PC-3 (cell line): ENCODE measurements around the gene FMNL2.

ENCODE experiments used
- CTCF ChIP-seq: fragments of 300-600 bp; sonication (generic); conservative IDR thresholded peaks from 2 replicates; pipeline ENCODE4 v1.5.1; 2017; ENCODE audit warnings: antibody characterized with exemption, low read depth, mild to moderate bottlenecking, low read length
- EZH2 ChIP-seq: fragments of 300-600 bp; sonication (generic); IDR thresholded peaks from one replicate; pipeline ENCODE4 v1.6.1; 2017; ENCODE audit warnings: antibody characterized with exemption, mild to moderate bottlenecking, low read length; ENCODE audit not compliant: unreplicated experiment

- no peak for TF ChIP-seq EZH2
- TF ChIP-seq CTCF: no peak
Measured at GRCh38 chr2:152426801-152427200, 91.8 kb downstream of the FMNL2 start.
